OCI-LY1 (cell line): ENCODE results near the gene SFT2D2.

Experiments
- H2AFZ ChIP-seq: fragments of 200-600 bp; sonication (generic), shearing (Covaris generic); 2 replicates; pipeline ENCODE4 v1.6.0; 2014; ENCODE audit warnings: antibody characterized with exemption, mild to moderate bottlenecking, low read length
- H3F3A ChIP-seq: fragments of 200-600 bp; sonication (generic), shearing (Covaris generic); 2 replicates; pipeline ENCODE4 v1.6.0; 2014; ENCODE audit warnings: mild to moderate bottlenecking, antibody characterized with exemption, low read length, moderate library complexity; ENCODE audit not compliant: insufficient read depth
- H3K27ac ChIP-seq: fragments of 200-600 bp; sonication (generic); 2 replicates; pipeline ENCODE4 v1.5.1; 2014; ENCODE audit warnings: low read length, mixed run types, mild to moderate bottlenecking, low read depth; ENCODE audit not compliant: poor library complexity, severe bottlenecking
- H3K27me3 ChIP-seq: fragments of 200-600 bp; sonication (generic); 2 replicates; pipeline ENCODE4 v1.6.0; 2014; ENCODE audit warnings: antibody characterized with exemption, mild to moderate bottlenecking, low read length, moderate library complexity; ENCODE audit not compliant: insufficient read depth
- H3K36me3 ChIP-seq: fragments of 200-600 bp; sonication (generic); 2 replicates; pipeline ENCODE4 v1.6.1; 2014; ENCODE audit warnings: mild to moderate bottlenecking, antibody characterized with exemption, low read length, moderate library complexity, mixed read lengths; ENCODE audit not compliant: insufficient read depth
- H3K4me1 ChIP-seq: fragments of 200-600 bp; sonication (generic); 2 replicates; pipeline ENCODE4 v1.5.1; 2014; ENCODE audit warnings: mild to moderate bottlenecking, low read length, moderate library complexity; ENCODE audit not compliant: insufficient read depth, severe bottlenecking
- H3K4me2 ChIP-seq: fragments of 200-600 bp; sonication (generic), shearing (Covaris generic); 2 replicates; pipeline ENCODE4 v1.6.1; 2014; ENCODE audit warnings: low read length
- H3K4me3 ChIP-seq: fragments of 200-600 bp; sonication (generic); 2 replicates; pipeline ENCODE4 v1.5.1; 2014; ENCODE audit warnings: low read length, low read depth, mild to moderate bottlenecking, mixed read lengths; ENCODE audit not compliant: poor library complexity, severe bottlenecking
- H3K79me2 ChIP-seq: fragments of 200-600 bp; shearing (Covaris generic); 2 replicates; pipeline ENCODE4 v1.6.1; 2016; ENCODE audit warnings: mixed run types, low read length, mixed read lengths; ENCODE audit not compliant: insufficient read depth
- H3K9ac ChIP-seq: fragments of 200-600 bp; sonication (generic), shearing (Covaris generic); 2 replicates; pipeline ENCODE4 v1.6.1; 2014; ENCODE audit warnings: mild to moderate bottlenecking, low read length, mixed read lengths
- H3K9me2 ChIP-seq: fragments of 200-600 bp; sonication (generic), shearing (Covaris generic); 2 replicates; pipeline ENCODE4 v1.6.1; 2014; ENCODE audit warnings: low read depth, mild to moderate bottlenecking, low read length, mixed read lengths
- H3K9me3 ChIP-seq: fragments of 200-600 bp; shearing (Covaris generic); 2 replicates; pipeline ENCODE4 v1.6.1; 2014; ENCODE audit warnings: low read length, mixed read lengths
- H4K20me1 ChIP-seq: fragments of 200-600 bp; sonication (generic), shearing (Covaris generic); 2 replicates; pipeline ENCODE4 v1.6.0; 2016; ENCODE audit warnings: mild to moderate bottlenecking, low read length; ENCODE audit not compliant: insufficient read depth
- CTCF ChIP-seq: fragments of 200-600 bp; sonication (generic), shearing (Covaris generic); IDR thresholded peaks from 2 replicates; pipeline ENCODE4 v1.5.1; 2017; ENCODE audit warnings: mild to moderate bottlenecking, antibody characterized with exemption, low read length, moderate library complexity, mixed read lengths
- EZH2 ChIP-seq: fragments of 200-600 bp; sonication (generic), shearing (Covaris generic); IDR thresholded peaks from 2 replicates; pipeline ENCODE4 v1.8.0; 2017; ENCODE audit warnings: borderline replicate concordance, mixed run types, mild to moderate bottlenecking, antibody characterized with exemption, low read length, moderate library complexity, mixed read lengths

Gene SFT2D2

DNA sequence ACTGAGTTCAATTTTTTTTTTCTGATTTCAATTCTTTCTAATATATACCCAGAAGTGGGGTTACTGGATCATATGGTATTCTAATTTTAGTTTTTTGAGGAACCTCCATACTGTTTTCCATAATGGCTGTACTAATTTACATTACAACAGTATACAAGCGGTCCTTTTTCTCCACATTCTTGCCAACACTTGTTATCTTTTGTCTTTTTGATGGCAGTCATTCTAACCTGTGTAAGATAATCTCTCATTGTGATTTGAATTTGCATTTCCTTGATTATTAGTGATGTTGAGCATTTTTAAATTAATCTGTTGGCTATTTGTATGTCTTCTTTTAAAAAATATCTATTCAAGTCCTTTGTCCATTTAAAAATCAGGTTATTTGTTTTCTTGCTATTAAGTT lies 33.8 kb downstream of the SFT2D2 start:
- H3K4me3 ChIP-seq = no peak overlapping the region
- no peak overlapping the region for H2AFZ ChIP-seq
- H3K4me1 ChIP-seq = no peaks in the 10 kb centered on the region
- no peak overlapping the region for H3K9ac ChIP-seq
- H3K9me2 ChIP-seq = no peaks in the 10 kb centered on the region
- H3K36me3 ChIP-seq = peaks cover 35% of the 10 kb centered on the region
- no peaks in the 10 kb centered on the region for H3K79me2 ChIP-seq
- H3K4me2 ChIP-seq = no peak overlapping the region
- no peak for TF ChIP-seq CTCF
- TF ChIP-seq EZH2 = no peak
- no peaks in the 10 kb centered on the region for H3K9me3 ChIP-seq
- no peak overlapping the region for H3K27ac ChIP-seq
- H4K20me1 ChIP-seq = no peaks in the 10 kb centered on the region
- H3K27me3 ChIP-seq = no peaks in the 10 kb centered on the region
- no peaks in the 10 kb centered on the region for H3F3A ChIP-seq

GRCh38 chr1:168260393-168260792 lies 34.6 kb downstream of the SFT2D2 start:
- Histone ChIP-seq H3K9me2 (no peaks in the 10 kb centered on the region), H3K36me3 (peaks cover 32% of the 10 kb centered on the region), H3K4me1 (no peaks in the 10 kb centered on the region), H3K9ac (no peak overlapping the region), H3K27me3 (no peaks in the 10 kb centered on the region), H3K4me2 (no peak overlapping the region), H3K9me3 (no peaks in the 10 kb centered on the region), H3K27ac (no peak overlapping the region), H2AFZ (no peak overlapping the region), H4K20me1 (no peaks in the 10 kb centered on the region), H3K4me3 (no peak overlapping the region), H3F3A (no peaks in the 10 kb centered on the region), H3K79me2 (no peaks in the 10 kb centered on the region)
- TF ChIP-seq CTCF = no peak
- no peak for TF ChIP-seq EZH2

GRCh38 chr1:168261390-168261789 lies 35.6 kb downstream of the SFT2D2 start:
- Histone ChIP-seq H3K27me3 (no peaks in the 10 kb centered on the region), H3K4me1 (no peaks in the 10 kb centered on the region), H3K9me3 (no peaks in the 10 kb centered on the region), H3K4me3 (no peak overlapping the region), H3K9me2 (no peaks in the 10 kb centered on the region), H3K9ac (no peak overlapping the region), H2AFZ (no peak overlapping the region), H3F3A (no peaks in the 10 kb centered on the region), H3K79me2 (no peaks in the 10 kb centered on the region), H3K27ac (no peak overlapping the region), H3K36me3 (peaks cover 30% of the 10 kb centered on the region), H4K20me1 (no peaks in the 10 kb centered on the region), H3K4me2 (no peak overlapping the region)
- no peak for TF ChIP-seq CTCF
- TF ChIP-seq EZH2 = no peak
